H9 (cell line): ENCODE data around the gene INSYN2B. TPM values are rescaled to one million over a fixed set of nuclear protein-coding genes. Genes with fewer than 3 reads are reported as not detected.

Experiments
- DNase-seq: peaks from one replicate; pipeline ENCODE4 v3.0.0-alpha.2; 2017
- H2AFZ ChIP-seq: one replicate; pipeline ENCODE4 v1.6.1; 2013; ENCODE audit warnings: mild to moderate bottlenecking, low read length, control low read depth, moderate library complexity
- H2AK5ac ChIP-seq: 2 replicates; pipeline ENCODE4 v1.6.1; 2013; ENCODE audit warnings: low read length, control low read depth, mixed read lengths; ENCODE audit not compliant: insufficient read length
- H2BK120ac ChIP-seq: one replicate; pipeline ENCODE4 v1.6.1; 2013; ENCODE audit warnings: low read depth, mild to moderate bottlenecking, low read length, control low read depth, inconsistent platforms; ENCODE audit not compliant: poor library complexity, severe bottlenecking
- H2BK12ac ChIP-seq: 2 replicates; pipeline ENCODE4 v1.6.1; 2013; ENCODE audit warnings: low read length, control low read depth, mixed read lengths, low read depth; ENCODE audit not compliant: insufficient read length
- H2BK15ac ChIP-seq: 2 replicates; pipeline ENCODE4 v1.6.1; 2013; ENCODE audit warnings: low read depth, low read length, control low read depth
- H2BK20ac ChIP-seq: one replicate; pipeline ENCODE4 v1.6.1; 2013; ENCODE audit warnings: low read depth, mild to moderate bottlenecking, low read length, control low read depth, inconsistent platforms; ENCODE audit not compliant: poor library complexity, severe bottlenecking
- H2BK5ac ChIP-seq: 2 replicates; pipeline ENCODE4 v1.6.1; 2013; ENCODE audit warnings: low read length, control low read depth, mixed read lengths; ENCODE audit not compliant: insufficient read length
- H3K14ac ChIP-seq: 2 replicates; pipeline ENCODE4 v1.6.1; 2013; ENCODE audit warnings: low read length, control low read depth; ENCODE audit not compliant: insufficient read depth
- H3K18ac ChIP-seq: 2 replicates; pipeline ENCODE4 v1.6.1; 2013; ENCODE audit warnings: low read depth, mild to moderate bottlenecking, mixed read lengths, low read length, control low read depth; ENCODE audit not compliant: insufficient read length
- H3K23ac ChIP-seq: 2 replicates; pipeline ENCODE4 v1.6.1; 2013; ENCODE audit warnings: low read length, control low read depth, mixed read lengths, low read depth; ENCODE audit not compliant: insufficient read length
- H3K23me2 ChIP-seq: 2 replicates; pipeline ENCODE4 v1.6.1; 2013; ENCODE audit warnings: low read depth, mild to moderate bottlenecking, mixed read lengths, low read length, control low read depth; ENCODE audit not compliant: insufficient read length, poor library complexity, severe bottlenecking
- H3K27ac ChIP-seq: 2 replicates; pipeline ENCODE4 v1.5.1; 2013; ENCODE audit warnings: low read length, control low read depth, mixed read lengths, low read depth; ENCODE audit not compliant: insufficient read length
- H3K27me3 ChIP-seq: 2 replicates; pipeline ENCODE4 v1.6.1; 2013; ENCODE audit warnings: low read length, control low read depth, inconsistent platforms; ENCODE audit not compliant: insufficient read depth
- H3K4ac ChIP-seq: 2 replicates; pipeline ENCODE4 v1.6.1; 2013; ENCODE audit warnings: low read depth, mild to moderate bottlenecking, control low read depth, inconsistent platforms, low read length, moderate library complexity
- H3K4me1 ChIP-seq: 2 replicates; pipeline ENCODE4 v1.6.1; 2013; ENCODE audit warnings: low read length, control low read depth, inconsistent platforms; ENCODE audit not compliant: insufficient read depth
- H3K4me2 ChIP-seq: 2 replicates; pipeline ENCODE4 v1.6.1; 2013; ENCODE audit warnings: low read length, control low read depth, mixed read lengths; ENCODE audit not compliant: insufficient read length, insufficient read depth
- H3K56ac ChIP-seq: 2 replicates; pipeline ENCODE4 v1.6.1; 2013; ENCODE audit warnings: low read depth, mild to moderate bottlenecking, mixed read lengths, low read length, control low read depth; ENCODE audit not compliant: insufficient read length
- H3K79me1 ChIP-seq: 2 replicates; pipeline ENCODE4 v1.6.1; 2013; ENCODE audit warnings: low read depth, mild to moderate bottlenecking, moderate library complexity, low read length, control low read depth, inconsistent platforms; ENCODE audit not compliant: insufficient read depth, poor library complexity, severe bottlenecking
- H3K79me2 ChIP-seq: 2 replicates; pipeline ENCODE4 v1.6.1; 2013; ENCODE audit warnings: low read length, control low read depth, inconsistent platforms; ENCODE audit not compliant: insufficient read depth
- H3K9ac ChIP-seq: 2 replicates; pipeline ENCODE4 v1.6.1; 2013; ENCODE audit warnings: low read length, control low read depth, mixed read lengths; ENCODE audit not compliant: insufficient read length; ENCODE audit errors: extremely low read depth
- H3K9me3 ChIP-seq: one replicate; pipeline ENCODE4 v1.6.1; 2013; ENCODE audit warnings: low read depth, low read length, inconsistent platforms; ENCODE audit not compliant: control insufficient read depth
- H3T11ph ChIP-seq: one replicate; pipeline ENCODE4 v1.6.1; 2013; ENCODE audit warnings: mild to moderate bottlenecking, low read length, control low read depth, inconsistent platforms
- H4K20me1 ChIP-seq: one replicate; pipeline ENCODE4 v1.6.1; 2013; ENCODE audit not compliant: control insufficient read depth, insufficient read length, insufficient read depth
- H4K5ac ChIP-seq: 2 replicates; pipeline ENCODE4 v1.6.1; 2013; ENCODE audit warnings: low read depth, mild to moderate bottlenecking, mixed read lengths, low read length, control low read depth; ENCODE audit not compliant: insufficient read length
- H4K8ac ChIP-seq: replicated peaks from 2 replicates; pipeline ENCODE4 v1.6.1; 2013; ENCODE audit warnings: low read length, control low read depth, mixed read lengths, low read depth; ENCODE audit not compliant: insufficient read length
- H4K91ac ChIP-seq: 2 replicates; pipeline ENCODE4 v1.6.1; 2013; ENCODE audit warnings: low read depth, mild to moderate bottlenecking, moderate library complexity, mixed read lengths, low read length, control low read depth; ENCODE audit not compliant: insufficient read length
- H3K27ac Mint-ChIP-seq, 3 experiments: 2 replicates in 2 of 3; 3 replicates in 1 of 3; pipeline ENCODE4 v1.8.0; 2020 to 2021; ENCODE audit warnings: mixed read lengths in 3 of 3, mild to moderate bottlenecking in 1 of 3, moderate library complexity in 1 of 3
- H3K27me3 Mint-ChIP-seq: 2 replicates; pipeline ENCODE4 v1.8.0; 2021; ENCODE audit warnings: low read depth, mild to moderate bottlenecking, moderate library complexity, mixed read lengths
- H3K36me3 Mint-ChIP-seq, 3 experiments: 2 replicates in 2 of 3; 3 replicates in 1 of 3; pipeline ENCODE4 v1.8.0; 2020 to 2021; ENCODE audit warnings: low read depth in 3 of 3, mixed read lengths in 3 of 3; ENCODE audit not compliant: insufficient read depth in 1 of 3
- H3K4me1 Mint-ChIP-seq, 2 experiments: 2 replicates each; pipeline ENCODE4 v1.8.0; 2020; ENCODE audit warnings: mixed read lengths in 2 of 2
- H3K4me3 Mint-ChIP-seq, 2 experiments: 2 replicates in 1 of 2; 3 replicates in 1 of 2; pipeline ENCODE4 v1.8.0; 2020 to 2021; ENCODE audit warnings: mild to moderate bottlenecking in 2 of 2, mixed read lengths in 2 of 2, moderate library complexity in 1 of 2
- H3K9me3 Mint-ChIP-seq, 2 experiments: 2 replicates in 1 of 2; 3 replicates in 1 of 2; pipeline ENCODE4 v1.8.0; 2020; ENCODE audit warnings: mild to moderate bottlenecking in 2 of 2, mixed read lengths in 2 of 2, moderate library complexity in 1 of 2
- CTCF ChIP-seq: fragments of 200-600 bp; sonication (generic); conservative IDR thresholded peaks from 3 replicates; pipeline ENCODE4 v1.8.0; 2021; ENCODE audit warnings: antibody characterized with exemption, mild to moderate bottlenecking
- WGBS: extraction: QIAGEN DNeasy Blood & Tissue Kit; methylation state at CpG from one replicate; pipeline ENCODE4 v1.1.7; 2013; ENCODE audit warnings: missing lambda C conversion rate, low lambda C conversion rate, mixed read lengths; ENCODE audit not compliant: insufficient read length; ENCODE audit errors: extremely low coverage; 5-methylcytosine and 5-hydroxymethylcytosine counted together
- total RNA-seq: library from RNA; stranded (reverse); gene quantifications from 2 replicates; pipeline ENCODE4 v1.2.1, GENCODE V29; 2021

Gene INSYN2B
- total RNA-seq, 1 experiment from 2014 or later = not detected

GRCh38 chr5:169893571-169893970, 86.7 kb downstream of the INSYN2B start:
- Histone ChIP-seq H4K5ac (no peak overlapping the region), H2BK12ac (no peak overlapping the region), H3K56ac (no peak overlapping the region), H4K8ac (no peak overlapping the region), H2BK15ac (no peak overlapping the region), H3K4ac (no peak overlapping the region), H4K91ac (no peak overlapping the region), H3K27ac (no peak overlapping the region), H3K23me2 (no peaks in the 10 kb centered on the region), H3T11ph (no peak overlapping the region), H3K18ac (no peak overlapping the region), H3K9ac (no peak overlapping the region), H2BK5ac (no peak overlapping the region), H3K79me2 (no peaks in the 10 kb centered on the region), H3K14ac (no peak overlapping the region), H2BK120ac (no peak overlapping the region), H3K9me3 (no peaks in the 10 kb centered on the region), H3K4me2 (no peak overlapping the region), H3K79me1 (no peaks in the 10 kb centered on the region), H4K20me1 (no peaks in the 10 kb centered on the region), H2AFZ (no peak overlapping the region), H2BK20ac (no peak overlapping the region), H3K4me1 (no peaks in the 10 kb centered on the region), H3K27me3 (no peaks in the 10 kb centered on the region), H3K23ac (no peak overlapping the region), H2AK5ac (no peak overlapping the region)
- Mint-ChIP-seq H3K4me1 (peaks cover 5 to 8% of the 10 kb centered on the region in 2 experiments; a peak in 1 of 4 replicates), H3K36me3 (no peaks in the 10 kb centered on the region), H3K27ac (no peak overlapping the region), H3K9me3 (no peaks in the 10 kb centered on the region; a peak in 1 of 5 replicates), H3K27me3 (no peaks in the 10 kb centered on the region; the same call in 1 of the 2 replicates), H3K4me3 (no peak overlapping the region)
- WGBS = no CpG with 5 or more reads among the region's 2 CpGs
- no peak for TF ChIP-seq CTCF
- DNase-seq = no peak
